Measurements from ENCODE around the gene POM121L2. TPM values are rescaled to one million over a fixed set of nuclear protein-coding genes. Genes with fewer than 3 reads are reported as not detected.
A peak's percentile ranks its signal among the peaks of the same experiment; 100 is the strongest.

The POM121L2 gene
- total RNA-seq, 1 donor from 2014 or later: not detected

- DNase-seq (ENCODE audit: low spot score): no peak
- Mint-ChIP-seq H3K27ac (ENCODE audit: unreplicated experiment) (no peak overlapping the region), H3K36me3 (ENCODE audit: low read depth) (no peaks in the 10 kb centered on the region), H3K9me3 (ENCODE audit: low read depth) (peaks cover 4% of the 10 kb centered on the region), H3K4me3 (ENCODE audit: unreplicated experiment) (peak overlapping the region; percentile 47), H3K4me1 (ENCODE audit: low read depth) (peaks cover 61% of the 10 kb centered on the region), H3K27me3 (ENCODE audit: low read depth) (peaks cover 36% of the 10 kb centered on the region)
- TF ChIP-seq CTCF (IDR thresholded peaks at IDR 0.05): no peak
Measured at GRCh38 chr6:27293436-27294098, 18.5 kb downstream of the POM121L2 start.

GRCh38 chr6:27290850-27291208, 21.2 kb downstream of the POM121L2 start:
- Mint-ChIP-seq H3K27ac (ENCODE audit: unreplicated experiment) (no peak overlapping the region), H3K9me3 (ENCODE audit: low read depth) (peaks cover 7% of the 10 kb centered on the region), H3K4me3 (ENCODE audit: unreplicated experiment) (peak overlapping the region; percentile 13), H3K4me1 (ENCODE audit: low read depth) (peaks cover 47% of the 10 kb centered on the region), H3K36me3 (ENCODE audit: low read depth) (no peaks in the 10 kb centered on the region), H3K27me3 (ENCODE audit: low read depth) (peaks cover 46% of the 10 kb centered on the region)
- DNase-seq (ENCODE audit: low spot score): no peak
- TF ChIP-seq CTCF (IDR thresholded peaks at IDR 0.05): no peak

GRCh38 chr6:27290065-27290849, 21.8 kb downstream of the POM121L2 start:
- Mint-ChIP-seq H3K9me3 (ENCODE audit: low read depth) (peaks cover 7% of the 10 kb centered on the region), H3K27me3 (ENCODE audit: low read depth) (peaks cover 49% of the 10 kb centered on the region), H3K4me1 (ENCODE audit: low read depth) (peaks cover 42% of the 10 kb centered on the region), H3K27ac (ENCODE audit: unreplicated experiment) (no peak overlapping the region), H3K36me3 (ENCODE audit: low read depth) (no peaks in the 10 kb centered on the region), H3K4me3 (ENCODE audit: unreplicated experiment) (peak overlapping the region; percentile 13)
- TF ChIP-seq CTCF (IDR thresholded peaks at IDR 0.05): no peak
- no peak for DNase-seq (ENCODE audit: low spot score)

- H3K36me3 Mint-ChIP-seq (ENCODE audit: low read depth): no peaks in the 10 kb centered on the region
- no peak for TF ChIP-seq CTCF (IDR thresholded peaks at IDR 0.05)
- peaks cover 55% of the 10 kb centered on the region for H3K27me3 Mint-ChIP-seq (ENCODE audit: low read depth)
- H3K4me3 Mint-ChIP-seq (ENCODE audit: unreplicated experiment): peak overlapping the region; percentile 71
- H3K27ac Mint-ChIP-seq (ENCODE audit: unreplicated experiment): no peak overlapping the region
- H3K4me1 Mint-ChIP-seq (ENCODE audit: low read depth): peaks cover 24% of the 10 kb centered on the region
- H3K9me3 Mint-ChIP-seq (ENCODE audit: low read depth): peaks cover 7% of the 10 kb centered on the region
- no peak for DNase-seq (ENCODE audit: low spot score)
Measured at GRCh38 chr6:27288136-27289044, 23.7 kb downstream of the POM121L2 start.

- Mint-ChIP-seq H3K27ac (ENCODE audit: unreplicated experiment) (no peak overlapping the region), H3K9me3 (ENCODE audit: low read depth) (peaks cover 7% of the 10 kb centered on the region), H3K4me3 (ENCODE audit: unreplicated experiment) (peak overlapping the region; percentile 71), H3K4me1 (ENCODE audit: low read depth) (peaks cover 24% of the 10 kb centered on the region), H3K36me3 (ENCODE audit: low read depth) (no peaks in the 10 kb centered on the region), H3K27me3 (ENCODE audit: low read depth) (peaks cover 55% of the 10 kb centered on the region)
- no peak for DNase-seq (ENCODE audit: low spot score)
- TF ChIP-seq CTCF (IDR thresholded peaks at IDR 0.05): no peak
Measured at GRCh38 chr6:27287751-27288135, 24.3 kb downstream of the POM121L2 start.

Measured in chondrocyte (in vitro differentiated cells).